PC-3 (cell line): Measurements from ENCODE around the gene HDAC4.

ENCODE experiments used
- EZH2 ChIP-seq: fragments of 300-600 bp; sonication (generic); IDR thresholded peaks from one replicate; pipeline ENCODE4 v1.6.1; 2017; ENCODE audit warnings: antibody characterized with exemption, mild to moderate bottlenecking, low read length; ENCODE audit not compliant: unreplicated experiment
- TF ChIP-seq, protein P1 (sequence below): fragments of 300-600 bp; sonication (generic); conservative IDR thresholded peaks from 2 replicates; pipeline ENCODE4 v1.5.1; 2017; ENCODE audit warnings: antibody characterized with exemption, low read depth, mild to moderate bottlenecking, low read length

GRCh38 chr2:239395524-239395923 lies 5.3 kb downstream of the HDAC4 start:
- TF ChIP-seq, protein P1, sequence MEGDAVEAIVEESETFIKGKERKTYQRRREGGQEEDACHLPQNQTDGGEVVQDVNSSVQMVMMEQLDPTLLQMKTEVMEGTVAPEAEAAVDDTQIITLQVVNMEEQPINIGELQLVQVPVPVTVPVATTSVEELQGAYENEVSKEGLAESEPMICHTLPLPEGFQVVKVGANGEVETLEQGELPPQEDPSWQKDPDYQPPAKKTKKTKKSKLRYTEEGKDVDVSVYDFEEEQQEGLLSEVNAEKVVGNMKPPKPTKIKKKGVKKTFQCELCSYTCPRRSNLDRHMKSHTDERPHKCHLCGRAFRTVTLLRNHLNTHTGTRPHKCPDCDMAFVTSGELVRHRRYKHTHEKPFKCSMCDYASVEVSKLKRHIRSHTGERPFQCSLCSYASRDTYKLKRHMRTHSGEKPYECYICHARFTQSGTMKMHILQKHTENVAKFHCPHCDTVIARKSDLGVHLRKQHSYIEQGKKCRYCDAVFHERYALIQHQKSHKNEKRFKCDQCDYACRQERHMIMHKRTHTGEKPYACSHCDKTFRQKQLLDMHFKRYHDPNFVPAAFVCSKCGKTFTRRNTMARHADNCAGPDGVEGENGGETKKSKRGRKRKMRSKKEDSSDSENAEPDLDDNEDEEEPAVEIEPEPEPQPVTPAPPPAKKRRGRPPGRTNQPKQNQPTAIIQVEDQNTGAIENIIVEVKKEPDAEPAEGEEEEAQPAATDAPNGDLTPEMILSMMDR = no peak
- TF ChIP-seq EZH2 = no peak
